K562 (cell line): ENCODE data around the gene ZFP92. TPM values are rescaled to one million over a fixed set of nuclear protein-coding genes. Genes with fewer than 3 reads are reported as not detected.

ENCODE experiments used
- CHD7 ChIP-seq: fragments of 200-600 bp; sonication (generic); IDR thresholded peaks from one replicate; pipeline ENCODE4 v1.6.1; 2012; ENCODE audit warnings: mild to moderate bottlenecking, low read depth, low read length, inconsistent platforms
- MYNN ChIP-seq, 2 experiments: sonication (generic); formaldehyde crosslinking in 1 of 2; IDR thresholded peaks; 2 replicates each; pipeline versions ENCODE4 v1.5.0 to v1.6.1; 2016 to 2020; ENCODE audit warnings: antibody characterized with exemption in 1 of 2, missing genetic modification reagents in 1 of 2
- POLR2A ChIP-seq: fragments of 450-650 bp; conservative IDR thresholded peaks from 2 replicates; pipeline ENCODE4 v1.6.1; 2016
- TAL1 ChIP-seq: fragments of 450-650 bp; IDR thresholded peaks from 2 replicates; pipeline ENCODE4 v1.6.1; 2016; ENCODE audit warnings: mild to moderate bottlenecking
- ZNF318 ChIP-seq, 2 experiments: fragments of 450-650 bp; IDR thresholded peaks; 2 replicates each; pipeline ENCODE4 v1.6.1; 2016; ENCODE audit warnings: mild to moderate bottlenecking in 2 of 2, borderline replicate concordance in 1 of 2, low read depth in 1 of 2, moderate library complexity in 1 of 2
- ZNF695 ChIP-seq: fragments of 450-650 bp; formaldehyde crosslinking; IDR thresholded peaks from 2 replicates; pipeline ENCODE4 v1.4.0; 2020; ENCODE audit warnings: mild to moderate bottlenecking, moderate library complexity
- ZNF785 ChIP-seq: fragments of 250-450 bp; sonication (Bioruptor Pico); IDR thresholded peaks from 2 replicates; pipeline ENCODE4 v1.4.0; 2020; ENCODE audit warnings: mild to moderate bottlenecking
- polyA plus RNA-seq, 8 experiments: library from polyadenylated mRNA; depleted of rRNA in 4 of 8; stranded (reverse) in 5 of 8; unstranded in 3 of 8; fragments of >200 nt; fragmentation: Nextera tagmentation in 2 of 8; fragmentation: Illumina TruSeq in 1 of 8; extraction: Ambion mirVana in 2 of 8; extraction: Trizol in 1 of 8; gene quantifications; 2 replicates each; pipeline versions ENCODE4 v1.2.1 to v1.2.3, GENCODE V29; 2011 to 2014; ENCODE audit warnings: inconsistent platforms in 1 of 8, missing spikeins in 1 of 8
- total RNA-seq, 7 experiments: library from RNA; depleted of rRNA in 6 of 7; stranded (reverse); fragments of >200 nt in 6 of 7; fragmentation: Illumina TruSeq in 2 of 7; extraction: Trizol in 2 of 7; gene quantifications; 2 replicates each; pipeline versions ENCODE4 v1.2.1 to v1.2.3, GENCODE V29; 2011 to 2021; ENCODE audit warnings: low replicate concordance in 1 of 7

ZFP92 gene
- total and polyA plus RNA-seq, 9 of the 15 experiments (the other 6 are each of a cell fraction or from before 2014, with no cell fraction given): 0.32 to 3.3 (median 1.8) TPM

GRCh38 chrX:153400146-153401132, 10.8 kb upstream of the ZFP92 start (continued):
- TF ChIP-seq ZNF318 (IDR thresholded peaks at IDR 0.05; ENCODE audit: borderline replicate concordance in 1 of 2, low read depth in 1 of 2): no peak
- TF ChIP-seq CHD7: no peak
- no peak for TF ChIP-seq POLR2A
- no peak for TF ChIP-seq MYNN (IDR thresholded peaks at IDR 0.05)
- TF ChIP-seq MYNN (CRISPR knock-in tag; IDR thresholded peaks at IDR 0.05): no peak
- TF ChIP-seq ZNF785 (CRISPR knock-in tag): no peak
- TF ChIP-seq TAL1: no peak
- no peak for TF ChIP-seq ZNF695 (CRISPR knock-in tag)
